Esophagus mucosa (tissue), 1 donor: ENCODE measurements around the gene LHX2. TPM values are rescaled to one million over a fixed set of nuclear protein-coding genes. Genes with fewer than 3 reads are reported as not detected.

ENCODE experiments used
- ATAC-seq: fragments of 200-7000 bp; cut with Tn5 transposase; one replicate; pipeline ENCODE4 v1.9.1; 2020
- total RNA-seq: library from RNA; stranded (reverse); gene quantifications from one replicate; pipeline ENCODE4 v1.2.4, GENCODE V29; 2023
- donor health status: DM: yes; HTN: yes; CAD: no.

The LHX2 gene
- total RNA-seq, 1 donor from 2014 or later, result not detected

DNA sequence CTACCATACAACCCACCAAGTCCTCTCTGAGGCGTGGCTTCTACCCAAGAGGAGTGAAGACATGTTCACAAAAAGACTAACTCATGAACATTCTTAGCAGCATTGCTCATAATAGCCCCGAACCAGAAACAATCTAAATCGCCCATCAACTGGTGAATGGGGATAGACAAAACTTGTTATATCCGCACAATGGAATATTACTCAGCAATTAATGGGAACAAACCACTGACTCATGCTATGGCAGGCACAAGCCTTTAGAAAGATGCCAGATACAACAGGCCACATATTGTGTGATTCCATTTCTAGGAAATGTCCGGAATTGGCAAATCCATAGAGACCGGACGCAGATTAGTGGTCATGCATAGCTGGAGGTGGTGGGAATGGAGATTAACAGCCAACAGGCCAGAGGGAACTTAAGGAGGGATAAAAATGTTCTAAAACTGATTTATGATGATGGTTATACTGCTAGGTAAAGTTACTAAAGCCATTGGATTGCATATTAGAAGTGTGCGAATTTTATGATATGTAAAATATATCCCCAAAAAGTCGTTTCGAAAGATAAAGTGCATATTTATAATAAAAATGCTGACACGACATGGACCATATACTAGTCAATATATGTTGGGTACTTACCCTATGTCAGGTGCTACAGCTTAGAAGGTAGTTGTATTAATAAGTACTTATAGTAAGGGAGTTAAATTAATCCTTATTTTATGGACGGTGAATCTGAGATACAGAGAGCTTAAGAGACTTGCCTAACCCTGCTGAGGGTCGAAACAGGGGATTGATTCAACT lies 55.4 kb downstream of the LHX2 start:
- ATAC-seq, result no peak

DNA sequence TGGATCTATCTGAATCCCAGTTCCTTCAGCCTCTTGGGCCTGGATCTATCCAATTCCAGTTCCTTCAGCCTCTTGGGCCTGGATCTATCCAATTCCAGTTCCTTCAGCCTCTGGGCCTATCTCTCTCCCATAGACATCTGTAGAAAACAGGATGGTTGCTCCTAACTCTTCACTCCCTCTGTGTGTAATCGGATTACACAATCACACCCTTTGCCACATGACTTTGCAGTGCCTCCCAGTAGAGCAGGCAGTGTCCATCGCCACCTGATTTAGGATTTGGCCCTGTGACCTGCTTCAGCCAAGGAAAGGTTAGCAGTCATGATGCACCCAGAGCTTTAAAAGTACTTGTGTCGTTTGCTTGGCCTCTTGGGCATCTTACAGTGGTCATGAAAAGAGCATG lies 56.7 kb downstream of the LHX2 start:
- ATAC-seq, result no peak

DNA sequence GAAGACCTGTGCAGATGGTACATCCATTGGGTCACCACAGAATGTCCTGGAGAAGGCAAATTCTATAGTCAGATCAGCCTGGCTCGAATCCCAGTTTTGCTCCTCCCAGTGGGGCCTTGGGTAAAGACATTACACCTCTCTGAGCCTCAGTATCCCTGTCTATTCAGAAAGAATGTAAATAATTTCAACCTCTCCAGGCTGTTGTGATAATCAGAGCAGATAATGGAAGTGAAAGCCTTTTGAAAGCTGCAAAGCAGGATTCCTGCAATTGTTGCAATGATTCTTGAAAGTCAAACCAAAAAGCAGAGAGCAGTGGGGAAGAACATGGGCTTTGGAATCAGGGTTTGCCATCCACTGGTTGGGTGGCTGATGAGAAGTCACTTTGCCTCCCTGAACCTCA lies 63.2 kb downstream of the LHX2 start:
- ATAC-seq, result no peak

DNA sequence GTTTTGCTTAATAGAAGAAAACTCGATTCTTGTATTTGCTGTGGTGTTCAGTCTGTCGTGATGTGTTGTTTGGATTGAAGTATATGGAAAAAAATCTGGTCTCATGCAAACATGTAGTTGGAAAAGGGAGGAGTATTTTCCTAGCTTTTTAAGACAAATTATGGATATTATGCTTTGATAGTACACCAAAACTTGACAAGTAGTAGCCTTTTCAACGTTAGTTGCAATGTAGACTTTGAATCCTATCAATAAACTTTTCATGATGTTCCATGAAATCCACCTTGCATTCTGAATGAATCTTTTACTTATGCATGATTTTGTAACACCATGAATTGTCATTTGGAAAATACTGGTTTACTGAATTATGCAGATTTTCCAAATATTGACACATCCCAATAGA lies 64.2 kb downstream of the LHX2 start:
- ATAC-seq, result no peak

DNA sequence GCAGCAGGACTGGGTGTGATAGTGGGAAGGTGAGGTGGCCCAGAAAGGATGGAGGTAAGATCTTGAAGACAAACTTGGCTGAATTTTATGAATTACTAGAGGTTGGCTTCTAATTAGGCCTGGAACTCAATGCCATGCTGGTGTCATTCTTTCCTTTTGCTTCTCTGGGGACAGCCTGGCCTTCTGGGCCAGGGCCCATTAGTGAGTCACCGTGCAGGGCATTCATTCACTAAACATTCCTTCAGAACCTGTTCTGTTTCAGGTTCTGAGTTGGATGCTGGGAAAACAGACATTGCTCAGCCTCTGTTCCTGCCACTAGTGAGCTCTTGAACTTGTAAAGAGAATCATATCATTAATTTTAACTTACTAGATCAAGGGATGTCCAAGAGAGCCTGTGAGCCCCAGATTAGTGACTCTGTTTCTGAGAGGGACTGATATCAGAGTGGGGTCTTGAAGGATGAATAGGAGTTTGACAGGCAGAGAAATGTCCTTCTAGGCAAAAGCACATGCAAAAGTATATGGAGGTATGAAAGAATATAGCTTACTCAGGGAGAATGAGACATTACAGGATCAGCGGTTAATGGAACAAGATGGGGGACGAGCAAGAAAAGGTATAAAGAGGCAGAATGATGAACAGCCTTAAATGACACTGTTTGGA lies 66.5 kb downstream of the LHX2 start:
- peak; percentile 94 for ATAC-seq

DNA sequence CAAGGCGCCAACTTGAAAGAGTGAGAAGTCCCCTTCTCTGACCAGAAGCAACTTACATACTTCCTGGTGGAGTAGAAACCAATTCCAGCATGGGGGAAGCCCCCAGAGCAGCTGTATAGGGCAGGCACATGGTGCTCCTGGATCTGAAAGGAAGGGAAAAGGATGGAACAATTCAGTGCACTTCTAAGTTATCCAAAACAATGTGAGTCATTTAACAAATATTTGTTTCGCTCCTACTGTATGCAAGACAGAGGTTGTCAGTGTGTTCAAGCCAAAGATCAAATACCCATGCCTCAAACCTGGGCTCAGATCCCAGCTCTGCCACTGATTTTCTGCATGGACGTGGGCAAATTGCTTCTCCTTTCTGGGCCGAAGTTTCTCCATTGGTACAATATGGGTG lies 67.1 kb downstream of the LHX2 start:
- no peak for ATAC-seq

DNA sequence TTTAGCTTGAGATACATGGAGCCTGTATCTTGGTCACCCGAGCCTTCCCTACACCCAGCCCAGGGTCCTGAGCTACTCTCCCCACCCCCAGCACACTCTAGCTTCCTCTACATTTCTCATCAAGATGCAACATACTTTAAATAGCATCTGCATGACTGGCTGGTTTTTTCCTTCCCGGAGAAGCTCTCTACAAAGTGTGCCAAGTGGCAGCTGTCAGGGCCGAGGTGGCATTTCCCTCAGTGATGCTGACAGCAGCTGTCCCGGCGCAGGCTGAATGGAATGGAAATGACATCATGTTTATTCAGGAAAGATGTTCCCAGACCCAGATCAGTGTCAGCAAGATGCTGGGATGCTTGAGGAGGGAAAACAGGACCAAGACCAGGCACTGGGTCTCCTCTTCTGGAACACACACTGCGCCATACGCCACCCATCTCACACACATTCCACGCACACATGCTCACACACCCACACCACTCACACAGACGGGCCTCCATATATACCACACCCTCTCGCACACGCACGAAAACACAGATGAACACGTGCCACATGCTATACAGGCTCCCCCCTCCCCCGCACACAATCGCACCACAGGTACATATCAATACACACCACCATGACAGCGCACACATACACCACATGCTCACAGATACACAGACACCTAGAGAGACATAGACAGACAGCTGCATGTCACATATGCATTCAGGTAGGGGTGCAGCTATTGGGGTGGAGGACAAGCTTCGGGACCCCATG lies 67.8 kb downstream of the LHX2 start:
- peak; percentile 19 for ATAC-seq

DNA sequence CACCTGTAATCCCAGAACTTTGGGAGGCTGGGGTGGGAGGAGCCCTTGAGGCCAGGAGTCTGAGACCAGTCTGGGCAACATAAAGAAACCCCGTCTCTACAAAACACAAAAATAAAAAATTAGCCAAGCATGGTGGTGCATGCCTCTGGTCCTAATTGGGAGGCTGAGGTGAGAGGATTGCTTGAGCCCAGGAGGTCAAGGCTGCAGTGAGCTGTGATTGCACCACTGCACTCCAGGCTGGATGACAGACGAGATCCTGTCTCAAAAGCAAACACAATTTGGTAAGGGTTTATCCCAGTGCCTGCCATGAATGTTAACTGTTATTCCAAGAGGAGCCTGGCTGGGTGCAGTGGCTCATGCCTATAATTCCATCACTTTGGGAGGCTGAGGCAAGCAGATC lies 71.1 kb downstream of the LHX2 start:
- no peak for ATAC-seq

Other genes starting within 250 kb of the LHX2 start
- 9.0 TPM for gene DENND1A, start 81.6 kb upstream of the LHX2 start, total RNA-seq
- gene NEK6, start 246.2 kb downstream of the LHX2 start, total RNA-seq, result 11.0 TPM